H1 (cell line): ENCODE measurements around the gene PLPPR3. TPM values are rescaled to one million over a fixed set of nuclear protein-coding genes. Genes with fewer than 3 reads are reported as not detected.

Source experiments
- CEBPB ChIP-seq: IDR thresholded peaks from 2 replicates; pipeline ENCODE4 v1.6.1; 2012; ENCODE audit warnings: low read depth, low read length
- MAX ChIP-seq: IDR thresholded peaks from 2 replicates; pipeline ENCODE4 v1.6.1; 2012; ENCODE audit warnings: inconsistent platforms
- POLR2AphosphoS5 ChIP-seq: IDR thresholded peaks from 2 replicates; pipeline ENCODE4 v1.6.1; 2011; ENCODE audit warnings: low read depth, low read length
- RXRA ChIP-seq: IDR thresholded peaks from 2 replicates; pipeline ENCODE4 v1.6.1; 2011; ENCODE audit warnings: low read depth, mild to moderate bottlenecking, low read length, moderate library complexity; ENCODE audit not compliant: insufficient read depth
- SUZ12 ChIP-seq: fragments of 200-600 bp; sonication (generic); IDR thresholded peaks from 2 replicates; pipeline ENCODE4 v1.6.1; 2012; ENCODE audit warnings: mild to moderate bottlenecking, inconsistent platforms, low read length, moderate library complexity, mixed read lengths
- TAF1 ChIP-seq: IDR thresholded peaks from 2 replicates; pipeline ENCODE4 v1.6.1; 2011; ENCODE audit warnings: mild to moderate bottlenecking, low read depth, low read length
- ZNF274 ChIP-seq: IDR thresholded peaks from 2 replicates; pipeline ENCODE4 v1.7.0; 2012; ENCODE audit warnings: low read length, borderline replicate concordance; ENCODE audit errors: extremely low read depth
- polyA plus RNA-seq, 7 experiments: library from polyadenylated mRNA; depleted of rRNA in 3 of 7; stranded (reverse) in 5 of 7; unstranded in 2 of 7; fragments of >200 nt in 5 of 7; fragments of 200-250 nt in 2 of 7; gene quantifications; 1 replicate in 5 of 7; 2 replicates in 1 of 7; 4 replicates in 1 of 7; pipeline versions ENCODE4 v1.2.1 to v1.2.3, GENCODE V29; 2011 to 2013; ENCODE audit warnings: missing spikeins in 2 of 7, mixed read lengths in 2 of 7
- total RNA-seq: library from RNA; stranded (reverse); fragmentation: NEBNext Ultra II Directional; extraction: Animal tissue kit (Norgen Biotek cat#: 25700); gene quantifications from 2 replicates; pipeline ENCODE4 v1.2.1, GENCODE V29; 2021

PLPPR3 gene
- total and polyA plus RNA-seq, 2 of the 8 experiments (the other 6 are each of a cell fraction or from before 2014, with no cell fraction given): 71.7 to 76.4 TPM

GRCh38 chr19:780935-781334 is 40.8 kb downstream of the PLPPR3 start (continued):
- TF ChIP-seq CEBPB: no peak
- no peak for TF ChIP-seq SUZ12
- no peak for TF ChIP-seq RXRA
- TF ChIP-seq POLR2AphosphoS5: no peak
- TF ChIP-seq MAX: no peak
- TF ChIP-seq TAF1: no peak
- TF ChIP-seq ZNF274: no peak
